ENCODE measurements around the gene CHPT1. TPM values are rescaled to one million over a fixed set of nuclear protein-coding genes. Genes with fewer than 3 reads are reported as not detected.

Gene CHPT1
- total RNA-seq, 3 donors from 2014 or later (not counting 1 experiment from before 2014, with no cell fraction given), result 3.9 to 23.6 (median 7.3) TPM

DNA sequence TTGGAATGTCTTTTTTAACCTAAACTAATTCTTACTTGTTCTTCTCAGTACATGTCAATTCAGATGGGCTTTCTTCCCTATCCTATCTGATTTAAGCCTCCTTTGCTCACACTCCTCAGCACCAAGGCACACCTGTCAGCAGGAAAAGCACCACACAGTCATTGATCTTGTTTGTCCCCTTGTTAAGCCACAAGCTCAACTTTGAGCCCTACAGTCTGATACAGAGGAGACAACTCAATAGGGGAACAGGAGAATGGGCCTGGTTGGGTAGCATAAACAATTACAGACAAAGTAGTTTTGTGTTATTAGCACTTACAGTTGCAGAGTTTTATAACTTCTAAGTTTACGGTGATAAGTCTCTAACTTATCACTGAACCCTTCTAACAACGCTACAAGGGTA, 71.3 kb downstream of the CHPT1 start:
- WGBS (ENCODE audit: insufficient coverage), result 100% methylated on average over 2 of the region's 2 CpGs

DNA sequence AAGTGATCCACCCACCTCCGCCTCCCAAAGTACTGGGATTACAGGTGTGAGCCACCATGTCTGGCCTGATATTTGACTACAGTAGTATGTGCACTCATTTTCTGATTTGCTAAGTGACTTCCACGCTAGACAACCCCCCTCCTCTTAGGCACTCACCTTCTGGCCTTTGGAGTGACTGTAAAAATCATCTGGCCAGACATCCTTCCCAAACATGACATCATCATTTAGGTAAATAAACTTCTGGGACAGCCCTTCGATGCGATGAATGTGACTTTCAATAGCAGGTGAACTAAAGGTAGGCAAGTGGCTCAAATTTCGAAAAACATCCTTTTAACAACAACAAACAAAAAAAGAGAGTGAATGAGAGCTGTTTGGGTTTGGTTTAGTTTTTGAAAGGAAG, 72.4 kb downstream of the CHPT1 start:
- ATAC-seq, result no peak
- H3K4me3 ChIP-seq (ENCODE audit: low read length), result no peak overlapping the region
- H3K27me3 ChIP-seq (ENCODE audit: control insufficient read depth, insufficient read depth, low read length), result no peaks in the 10 kb centered on the region
- H3K4me3 Mint-ChIP-seq, result no peak overlapping the region
- no peaks in the 10 kb centered on the region for H3K27me3 Mint-ChIP-seq (ENCODE audit: low read depth in 2 of 2)
- H3K36me3 ChIP-seq (ENCODE audit: control insufficient read depth, insufficient read depth, low read length), result peaks cover 72% of the 10 kb centered on the region
- no peak for DNase-seq
- intact Hi-C loops (cut with micrococcal nuclease), result no loop called here
- peaks cover 20 to 26% of the 10 kb centered on the region in 2 donors for H3K4me1 Mint-ChIP-seq
- H3K9me3 ChIP-seq (ENCODE audit: control insufficient read depth, insufficient read depth, low read length), result no peaks in the 10 kb centered on the region
- TF ChIP-seq, protein P1, sequence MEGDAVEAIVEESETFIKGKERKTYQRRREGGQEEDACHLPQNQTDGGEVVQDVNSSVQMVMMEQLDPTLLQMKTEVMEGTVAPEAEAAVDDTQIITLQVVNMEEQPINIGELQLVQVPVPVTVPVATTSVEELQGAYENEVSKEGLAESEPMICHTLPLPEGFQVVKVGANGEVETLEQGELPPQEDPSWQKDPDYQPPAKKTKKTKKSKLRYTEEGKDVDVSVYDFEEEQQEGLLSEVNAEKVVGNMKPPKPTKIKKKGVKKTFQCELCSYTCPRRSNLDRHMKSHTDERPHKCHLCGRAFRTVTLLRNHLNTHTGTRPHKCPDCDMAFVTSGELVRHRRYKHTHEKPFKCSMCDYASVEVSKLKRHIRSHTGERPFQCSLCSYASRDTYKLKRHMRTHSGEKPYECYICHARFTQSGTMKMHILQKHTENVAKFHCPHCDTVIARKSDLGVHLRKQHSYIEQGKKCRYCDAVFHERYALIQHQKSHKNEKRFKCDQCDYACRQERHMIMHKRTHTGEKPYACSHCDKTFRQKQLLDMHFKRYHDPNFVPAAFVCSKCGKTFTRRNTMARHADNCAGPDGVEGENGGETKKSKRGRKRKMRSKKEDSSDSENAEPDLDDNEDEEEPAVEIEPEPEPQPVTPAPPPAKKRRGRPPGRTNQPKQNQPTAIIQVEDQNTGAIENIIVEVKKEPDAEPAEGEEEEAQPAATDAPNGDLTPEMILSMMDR (IDR thresholded peaks at IDR 0.05), result no peak
- H3K36me3 Mint-ChIP-seq, result peaks cover 15% of the 10 kb centered on the region
- no peaks in the 10 kb centered on the region for H3K9me3 Mint-ChIP-seq
- peaks cover 8% of the 10 kb centered on the region for H3K4me1 ChIP-seq (ENCODE audit: control insufficient read depth, insufficient read depth, low read length)
- WGBS (ENCODE audit: insufficient coverage), result 98% methylated on average over 4 of the region's 5 CpGs
- H3K27ac ChIP-seq (ENCODE audit: low read length), result no peak overlapping the region
- H3K27ac Mint-ChIP-seq, result peak overlapping the region in 1 of 2 donors; percentile 67

More for the DNA sequence above, 71.3 kb downstream of the CHPT1 start:
- peaks cover 23% of the 10 kb centered on the region for H3K36me3 Mint-ChIP-seq
- H3K27me3 Mint-ChIP-seq (ENCODE audit: low read depth in 2 of 2), result no peaks in the 10 kb centered on the region
- H3K4me1 ChIP-seq (ENCODE audit: control insufficient read depth, insufficient read depth, low read length), result peaks cover 8% of the 10 kb centered on the region
- H3K27ac Mint-ChIP-seq, result peak overlapping the region; percentile 20 to 66
- H3K27ac ChIP-seq (ENCODE audit: low read length), result no peak overlapping the region
- H3K36me3 ChIP-seq (ENCODE audit: control insufficient read depth, insufficient read depth, low read length), result peaks cover 74% of the 10 kb centered on the region
- H3K4me3 Mint-ChIP-seq, result no peak overlapping the region
- DNase-seq (no peak), ATAC-seq (no peak)
- peaks cover 21 to 27% of the 10 kb centered on the region in 2 donors for H3K4me1 Mint-ChIP-seq
- intact Hi-C loops (cut with micrococcal nuclease), result no loop called here
- no peak overlapping the region for H3K4me3 ChIP-seq (ENCODE audit: low read length)
- no peaks in the 10 kb centered on the region for H3K9me3 Mint-ChIP-seq
- no peaks in the 10 kb centered on the region for H3K9me3 ChIP-seq (ENCODE audit: control insufficient read depth, insufficient read depth, low read length)
- H3K27me3 ChIP-seq (ENCODE audit: control insufficient read depth, insufficient read depth, low read length), result no peaks in the 10 kb centered on the region
- TF ChIP-seq, protein P1 (IDR thresholded peaks at IDR 0.05), result no peak

DNA sequence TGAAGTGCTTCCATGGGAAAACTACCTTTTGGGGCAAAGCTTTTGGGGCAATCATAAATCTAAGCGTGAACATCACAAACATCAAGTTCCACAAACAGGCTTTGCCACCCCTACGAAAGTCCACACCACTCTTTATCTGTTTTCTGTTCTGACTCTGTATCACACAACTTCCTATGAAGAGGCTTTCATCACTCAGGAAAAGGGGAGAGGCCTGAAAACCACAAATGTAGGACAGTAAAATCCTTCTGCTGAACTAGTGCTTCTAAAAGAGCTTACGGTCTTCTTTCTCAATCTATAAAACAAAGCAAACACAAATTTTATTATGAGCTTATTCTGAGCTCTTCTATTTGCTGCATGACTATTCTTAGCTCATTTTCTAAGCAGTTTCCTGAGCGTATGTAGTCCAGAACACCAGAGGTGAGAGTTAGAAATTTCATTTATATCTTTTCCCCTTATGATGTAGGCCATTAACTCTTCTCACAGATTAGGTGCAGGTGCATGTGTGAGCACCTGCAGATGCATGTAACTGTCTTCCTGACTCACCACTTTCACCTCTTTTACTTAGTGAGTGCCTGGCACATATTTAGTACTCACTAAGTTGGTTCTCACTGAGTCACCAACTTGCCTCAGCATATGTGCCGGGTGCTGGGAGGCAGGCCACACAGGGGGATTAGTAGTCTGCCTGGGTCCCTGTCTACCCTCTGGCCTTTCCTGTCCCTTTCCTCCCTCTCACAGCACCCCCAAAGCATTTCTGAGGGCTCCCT, 74.8 kb downstream of the CHPT1 start:
- H3K27me3 Mint-ChIP-seq (ENCODE audit: low read depth in 2 of 2), result no peaks in the 10 kb centered on the region
- peaks cover 8% of the 10 kb centered on the region for H3K4me1 ChIP-seq (ENCODE audit: control insufficient read depth, insufficient read depth, low read length)
- intact Hi-C loops (cut with micrococcal nuclease), result loop anchor here (2.0 kb wide), 1 partner anchor 59 kb away; the partner anchor contains the start of gene GNPTAB
- H3K36me3 Mint-ChIP-seq, result peaks cover 8% of the 10 kb centered on the region
- H3K9me3 Mint-ChIP-seq, result no peaks in the 10 kb centered on the region
- peaks cover 17 to 39% of the 10 kb centered on the region in 2 donors for H3K4me1 Mint-ChIP-seq
- peak overlapping the region in 1 of 2 donors; percentile 41 for H3K27ac Mint-ChIP-seq
- no peaks in the 10 kb centered on the region for H3K9me3 ChIP-seq (ENCODE audit: control insufficient read depth, insufficient read depth, low read length)
- peaks cover 66% of the 10 kb centered on the region for H3K36me3 ChIP-seq (ENCODE audit: control insufficient read depth, insufficient read depth, low read length)
- no peaks in the 10 kb centered on the region for H3K27me3 ChIP-seq (ENCODE audit: control insufficient read depth, insufficient read depth, low read length)
- H3K4me3 ChIP-seq (ENCODE audit: low read length), result no peak overlapping the region
- no peak overlapping the region for H3K27ac ChIP-seq (ENCODE audit: low read length)
- TF ChIP-seq, protein P1 (IDR thresholded peaks at IDR 0.05), result no peak
- ATAC-seq, result no peak
- WGBS (ENCODE audit: insufficient coverage), result 56% methylated on average over 5 of the region's 5 CpGs
- no peak overlapping the region for H3K4me3 Mint-ChIP-seq
- no peak for DNase-seq

All from natural killer cell (primary cell).